AG04450 (cell line): ENCODE measurements around the gene LOXL3. TPM values are rescaled to one million over a fixed set of nuclear protein-coding genes. Genes with fewer than 3 reads are reported as not detected.

Experiments used
- CTCF ChIA-PET: fragments of 300-600, 350-600 bp; formaldehyde crosslinking; extraction: SDS; loops from one replicate; lab custom pipeline; 2022; ENCODE audit warnings: antibody characterized with exemption, inconsistent platforms; lab: Charles Lee
- POLR2A ChIA-PET: fragments of 350-600 bp; formaldehyde crosslinking; extraction: SDS; loops from one replicate; lab custom pipeline; 2021; ENCODE audit warnings: antibody characterized with exemption, inconsistent platforms; lab: Yijun Ruan, JAX
- DNase-seq: peaks from one replicate; pipeline ENCODE4 v3.0.0-alpha.2; 2011; ENCODE audit warnings: low read depth, low spot score
- H3K27ac ChIP-seq: one replicate; pipeline ENCODE4 v1.5.1; 2012; ENCODE audit warnings: low read depth, low read length, control low read depth
- H3K27me3 ChIP-seq: one replicate; pipeline ENCODE4 v1.6.0; 2012; ENCODE audit warnings: low read length; ENCODE audit not compliant: control insufficient read depth, insufficient read depth
- H3K4me3 ChIP-seq: 2 replicates; pipeline ENCODE4 v1.5.1; 2011; ENCODE audit warnings: mild to moderate bottlenecking, low read depth, low read length, control low read depth
- H3K9me3 ChIP-seq: 2 replicates; pipeline ENCODE4 v1.5.1; 2012; ENCODE audit warnings: low read length; ENCODE audit not compliant: control insufficient read depth, insufficient read depth
- polyA plus RNA-seq: library from polyadenylated mRNA; depleted of rRNA; stranded (reverse); fragments of >200 nt; gene quantifications from 2 replicates; pipeline ENCODE4 v1.2.3, GENCODE V29; 2011
- TF ChIP-seq, protein P1 (sequence below): IDR thresholded peaks from 2 replicates; pipeline ENCODE4 v1.5.1; 2011; ENCODE audit warnings: low read depth, low read length, control low read depth, inconsistent platforms

Gene LOXL3
- polyA plus RNA-seq, 1 experiment: 41.1 TPM

DNA sequence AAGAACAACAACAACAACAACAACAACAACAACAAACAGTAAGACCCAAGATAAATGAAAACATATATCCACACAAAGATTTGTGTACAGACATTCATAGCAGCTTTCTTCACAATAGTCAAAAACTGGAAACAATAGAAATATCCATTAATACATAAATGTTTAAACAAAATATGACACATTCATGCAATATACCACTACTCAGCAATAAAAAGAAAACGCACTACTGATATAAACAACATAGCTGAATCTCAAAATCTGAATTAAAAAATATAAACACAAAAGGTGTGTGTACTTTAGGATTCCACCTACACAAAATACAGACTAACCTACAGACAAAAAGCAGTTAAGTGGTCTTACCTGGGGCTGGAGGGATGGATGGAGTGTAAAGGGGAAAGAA is 42.8 kb upstream of the LOXL3 start:
- DNase-seq: no peak
- CTCF ChIA-PET: no interaction called here
- Histone ChIP-seq H3K27me3 (peaks cover 13% of the 10 kb centered on the region), H3K9me3 (no peaks in the 10 kb centered on the region), H3K4me3 (no peak overlapping the region), H3K27ac (no peak overlapping the region)
- TF ChIP-seq, protein P1, sequence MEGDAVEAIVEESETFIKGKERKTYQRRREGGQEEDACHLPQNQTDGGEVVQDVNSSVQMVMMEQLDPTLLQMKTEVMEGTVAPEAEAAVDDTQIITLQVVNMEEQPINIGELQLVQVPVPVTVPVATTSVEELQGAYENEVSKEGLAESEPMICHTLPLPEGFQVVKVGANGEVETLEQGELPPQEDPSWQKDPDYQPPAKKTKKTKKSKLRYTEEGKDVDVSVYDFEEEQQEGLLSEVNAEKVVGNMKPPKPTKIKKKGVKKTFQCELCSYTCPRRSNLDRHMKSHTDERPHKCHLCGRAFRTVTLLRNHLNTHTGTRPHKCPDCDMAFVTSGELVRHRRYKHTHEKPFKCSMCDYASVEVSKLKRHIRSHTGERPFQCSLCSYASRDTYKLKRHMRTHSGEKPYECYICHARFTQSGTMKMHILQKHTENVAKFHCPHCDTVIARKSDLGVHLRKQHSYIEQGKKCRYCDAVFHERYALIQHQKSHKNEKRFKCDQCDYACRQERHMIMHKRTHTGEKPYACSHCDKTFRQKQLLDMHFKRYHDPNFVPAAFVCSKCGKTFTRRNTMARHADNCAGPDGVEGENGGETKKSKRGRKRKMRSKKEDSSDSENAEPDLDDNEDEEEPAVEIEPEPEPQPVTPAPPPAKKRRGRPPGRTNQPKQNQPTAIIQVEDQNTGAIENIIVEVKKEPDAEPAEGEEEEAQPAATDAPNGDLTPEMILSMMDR: no peak
- POLR2A ChIA-PET: no interaction called here

DNA sequence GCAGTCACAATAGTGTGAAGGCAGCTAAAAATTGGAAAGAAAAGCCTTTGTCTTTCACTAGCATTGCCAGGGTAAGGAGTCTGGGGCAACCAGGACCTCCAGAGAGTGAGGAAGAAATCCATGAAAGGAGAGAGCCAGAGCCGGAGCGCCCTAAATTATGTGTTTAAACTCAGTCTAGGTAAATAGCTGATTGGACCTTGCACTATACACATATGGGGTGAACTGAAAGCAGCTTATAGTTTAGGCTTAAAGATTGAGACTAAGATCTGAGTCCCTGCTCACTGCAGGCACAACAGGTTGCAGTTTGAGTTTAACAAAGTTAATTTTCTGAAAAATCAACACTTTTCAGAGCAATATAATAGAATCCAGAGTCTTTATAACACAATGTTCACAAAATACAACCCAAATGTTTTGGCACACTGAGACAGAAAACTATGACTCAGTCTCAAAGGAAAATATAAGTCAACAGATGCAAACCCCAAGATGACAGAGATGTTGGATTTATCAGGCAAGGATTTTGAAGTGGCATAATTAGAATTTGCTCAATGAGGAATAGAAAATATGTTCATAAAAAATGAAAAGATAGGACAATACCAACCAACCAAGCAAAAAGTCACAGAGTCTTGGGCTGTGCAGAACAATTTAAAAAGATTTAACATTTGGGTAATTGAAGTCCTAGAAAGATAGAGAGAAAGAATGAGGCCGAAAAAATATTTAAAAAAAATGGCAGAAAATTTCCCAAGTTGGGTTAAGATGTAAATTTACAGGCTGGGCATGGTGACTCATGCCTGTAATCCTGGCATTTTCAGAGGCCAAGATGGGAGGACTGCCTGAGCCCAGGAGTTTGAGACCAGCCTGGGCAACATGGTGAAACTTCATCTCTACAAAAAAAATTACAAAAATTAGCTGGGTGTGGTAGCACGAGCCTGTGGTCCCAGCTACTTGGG is 40.4 kb upstream of the LOXL3 start:
- H3K9me3 ChIP-seq: no peaks in the 10 kb centered on the region
- DNase-seq: no peak
- TF ChIP-seq, protein P1: no peak

DNA sequence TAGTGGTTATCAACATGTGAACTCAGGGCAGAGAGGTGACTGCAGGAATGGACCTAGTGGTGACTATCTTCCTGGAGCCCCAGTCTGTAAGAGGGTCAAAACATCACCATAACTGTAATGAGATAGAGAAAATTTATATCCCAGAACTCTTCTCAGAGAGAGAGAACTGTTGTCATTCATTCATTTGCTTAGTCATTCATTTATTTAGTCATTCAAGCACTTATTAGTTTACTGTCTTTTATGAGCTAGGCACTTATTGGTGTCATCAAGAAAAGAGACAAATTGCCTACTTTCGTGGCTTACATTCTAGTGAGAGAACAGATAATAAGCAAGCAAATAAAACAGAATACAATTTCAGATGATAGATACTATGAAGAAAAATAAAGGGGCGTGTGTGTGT is 34.9 kb upstream of the LOXL3 start:
- H3K27ac ChIP-seq: no peak overlapping the region
- CTCF ChIA-PET: interaction anchor here (0.6 to 10.0 kb wide), 22 partner anchors 9 to 288 kb away, joined by 3 to 174 read pairs (median 5); partner anchors contain the start of genes CCDC142, LBX2, TTC31 and WBP1
- no peaks in the 10 kb centered on the region for H3K9me3 ChIP-seq
- no peak for DNase-seq
- peaks cover 17% of the 10 kb centered on the region for H3K27me3 ChIP-seq
- TF ChIP-seq, protein P1: no peak
- no peak overlapping the region for H3K4me3 ChIP-seq
- POLR2A ChIA-PET: interaction anchor here (1.6 kb wide), 1 partner anchor 58 kb away, joined by 5 read pairs; no protein-coding TSS in a partner anchor

More for the DNA sequence above, 40.4 kb upstream of the LOXL3 start:
- CTCF ChIA-PET: interaction anchor here (0.6 kb wide), 1 partner anchor 8 kb away, joined by 3 read pairs; no protein-coding TSS in a partner anchor
- Histone ChIP-seq H3K27me3 (peaks cover 23% of the 10 kb centered on the region), H3K4me3 (no peak overlapping the region), H3K27ac (no peak overlapping the region)
- POLR2A ChIA-PET: no interaction called here

DNA sequence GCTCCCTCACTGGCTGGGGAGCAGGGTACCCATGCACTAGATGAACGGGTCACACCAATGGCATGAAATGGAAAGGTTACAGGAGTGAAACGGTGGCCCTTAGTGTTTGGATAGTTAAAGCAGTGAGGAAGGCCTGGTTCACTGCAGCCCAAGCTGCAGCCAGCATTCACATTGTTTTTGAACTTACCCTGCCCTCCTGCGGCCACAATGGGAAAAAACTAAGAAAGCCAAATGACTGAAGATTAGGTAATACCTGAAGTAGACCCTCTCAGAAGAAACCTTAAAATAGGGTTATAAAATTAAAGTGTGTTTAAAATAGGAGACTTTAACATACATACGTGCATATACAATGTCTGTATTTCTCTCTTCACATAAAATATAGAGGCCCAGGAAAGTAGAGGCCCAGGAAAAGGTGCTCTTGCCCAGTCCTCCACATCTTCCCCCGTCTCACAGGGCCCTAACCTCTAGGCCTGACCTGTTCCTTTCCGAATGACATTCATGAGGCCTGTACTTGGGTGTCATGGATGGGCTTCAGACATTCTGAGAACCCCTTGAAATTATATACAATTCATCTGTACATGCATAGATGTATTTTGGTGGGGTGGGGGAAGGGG is 34.0 kb upstream of the LOXL3 start:
- POLR2A ChIA-PET: interaction anchor here (1.0 to 1.6 kb wide), 2 partner anchors 34 to 57 kb away, joined by 5 read pairs; partner anchors contain the start of gene LOXL3
- DNase-seq: no peak
- CTCF ChIA-PET: interaction anchor here (0.5 to 10.0 kb wide), 30 partner anchors 10 to 338 kb away, joined by 3 to 174 read pairs (median 4); partner anchors contain the start of genes CCDC142, INO80B, LBX2 and MOGS
- Histone ChIP-seq H3K27me3 (peaks cover 14% of the 10 kb centered on the region), H3K9me3 (no peaks in the 10 kb centered on the region), H3K27ac (no peak overlapping the region), H3K4me3 (no peak overlapping the region)
- TF ChIP-seq, protein P1: peak; percentile 76
